HG03060 (cell line): ENCODE data around the gene LRP8.

Source experiments
- ATAC-seq: cut with Tn5 transposase; IDR thresholded peaks from one replicate; pipeline ENCODE4 v1.9.1; 2021; ENCODE audit warnings: low read depth, moderate number of reproducible peaks; ENCODE audit not compliant: unreplicated experiment

The LRP8 gene

DNA sequence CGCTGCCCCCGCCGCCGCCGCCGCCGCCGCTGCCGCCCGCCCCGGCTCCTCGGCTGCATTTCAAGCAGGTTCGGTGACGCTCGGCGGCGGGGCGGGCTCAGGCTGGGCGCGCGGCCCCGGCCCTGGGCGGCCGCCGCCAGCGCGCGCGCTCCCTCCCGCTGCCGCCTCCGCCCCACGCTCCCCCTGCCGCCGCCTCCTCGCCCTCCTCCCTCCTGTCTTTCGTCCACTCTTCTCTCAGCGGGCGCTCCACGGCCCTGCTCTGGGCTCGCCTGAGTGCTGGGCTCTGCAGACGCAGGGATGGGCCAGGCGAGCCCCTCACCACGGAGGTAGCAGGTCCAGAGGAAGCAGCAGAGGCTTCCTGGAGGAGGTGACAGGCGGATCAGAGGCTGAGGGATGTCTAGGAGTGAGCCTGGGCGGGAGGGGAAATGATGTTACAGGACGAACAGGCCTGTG is at the start of gene LRP8:
LRP8 (minus strand) TSS at position 62 of the 453 bp plus-strand sequence. CDS start 158 bp downstream, outside the sequence.
- ATAC-seq: no peak

- ATAC-seq: no peak
Observed at GRCh38 chr1:53377438-53377841, 49.6 kb upstream of the LRP8 start.

DNA sequence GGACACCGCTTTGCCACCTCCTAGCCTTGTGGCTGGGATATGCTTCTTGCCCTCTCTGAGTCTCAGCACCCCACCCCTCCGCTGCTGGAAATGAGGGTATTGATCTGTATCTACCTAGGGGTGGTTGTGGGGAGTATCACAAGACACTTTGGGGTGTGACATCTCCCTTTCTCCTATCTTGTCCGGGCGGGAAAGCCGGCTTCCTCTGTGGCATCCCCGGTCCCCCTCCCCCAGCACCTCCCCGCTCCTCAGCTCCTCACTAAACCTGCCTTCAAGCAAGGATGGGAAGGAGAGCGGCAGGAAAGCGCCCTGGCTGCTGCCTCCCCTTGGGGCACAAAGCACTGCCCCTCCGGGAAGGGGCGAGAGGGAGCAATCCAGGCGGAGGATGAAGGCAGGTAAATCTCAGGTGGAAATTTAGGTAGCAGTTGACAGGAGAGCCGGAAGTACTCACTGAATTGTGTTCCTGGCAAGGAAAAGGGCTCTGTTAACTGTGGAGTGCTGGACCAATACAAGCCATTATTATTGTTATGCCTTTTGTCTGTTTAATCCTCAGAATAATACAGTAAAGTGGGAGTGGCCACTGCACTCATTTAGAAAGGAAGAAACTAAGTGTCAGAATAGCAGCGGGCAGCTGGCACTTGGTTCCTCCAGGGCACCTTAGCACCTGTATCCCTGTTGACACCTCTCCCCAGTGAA is 49.0 kb upstream of the LRP8 start:
- ATAC-seq: no peak

DNA sequence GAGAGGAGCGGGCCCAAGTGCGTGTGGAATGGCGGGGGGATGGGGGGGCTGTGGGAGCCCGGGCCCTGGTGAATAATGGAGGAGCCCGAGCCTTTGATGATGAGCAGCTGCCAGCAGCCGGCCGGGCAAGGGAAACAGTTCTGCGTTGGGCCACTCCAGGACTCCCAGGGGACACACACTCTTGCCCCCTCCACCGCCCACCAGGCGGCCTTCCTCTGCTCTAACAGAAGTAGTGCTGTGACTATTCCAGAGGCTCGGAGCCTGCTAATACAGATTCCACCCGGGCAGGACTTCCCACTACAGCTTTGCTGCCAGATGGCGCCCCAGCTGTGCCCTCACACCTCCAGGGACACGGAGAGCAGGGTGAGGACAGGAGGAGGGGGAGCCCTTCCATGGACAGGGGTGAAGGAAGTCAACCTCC is 48.2 kb upstream of the LRP8 start:
- ATAC-seq: no peak

DNA sequence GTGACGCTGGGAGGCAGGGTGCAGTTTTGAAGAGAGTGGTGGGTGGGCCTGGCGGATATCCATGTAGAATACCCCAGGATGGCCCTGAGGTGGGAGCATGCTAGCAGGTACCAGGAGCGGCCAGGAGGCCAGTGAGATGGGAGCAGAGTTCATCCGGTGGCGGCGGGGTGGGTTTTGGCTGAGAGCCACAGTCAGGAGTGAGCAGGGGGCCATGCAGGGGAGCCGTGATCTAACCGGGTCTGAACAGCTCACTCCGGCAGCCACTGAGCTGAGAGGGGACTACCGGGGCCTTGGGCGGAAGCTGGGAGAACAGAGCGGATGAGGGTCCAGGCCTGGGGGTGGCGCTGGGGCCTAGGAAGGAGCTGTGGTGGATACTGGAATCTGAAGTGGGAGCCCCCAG is 47.6 kb upstream of the LRP8 start:
- no peak for ATAC-seq

DNA sequence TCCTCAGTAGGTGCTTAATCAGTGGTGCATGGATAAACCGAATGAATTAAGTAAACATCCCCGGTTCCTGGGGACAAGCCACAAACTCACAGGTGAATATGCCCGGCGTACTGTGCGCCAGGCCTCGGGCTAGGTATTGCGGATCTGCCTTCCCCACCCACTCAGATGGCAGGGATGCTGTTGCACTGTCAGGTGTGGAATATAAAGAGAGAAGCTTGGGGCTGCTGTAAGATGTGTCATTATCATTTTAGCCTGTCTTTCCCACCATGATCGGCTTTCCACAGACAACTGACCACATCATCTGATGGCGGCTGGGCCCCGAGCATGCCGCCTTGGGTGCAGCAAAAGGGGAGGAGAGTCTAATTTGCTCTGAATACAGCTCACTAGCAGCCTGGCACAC is 45.4 kb upstream of the LRP8 start:
- ATAC-seq: no peak

- no peak for ATAC-seq
Observed at GRCh38 chr1:53372501-53372951, 44.7 kb upstream of the LRP8 start.

DNA sequence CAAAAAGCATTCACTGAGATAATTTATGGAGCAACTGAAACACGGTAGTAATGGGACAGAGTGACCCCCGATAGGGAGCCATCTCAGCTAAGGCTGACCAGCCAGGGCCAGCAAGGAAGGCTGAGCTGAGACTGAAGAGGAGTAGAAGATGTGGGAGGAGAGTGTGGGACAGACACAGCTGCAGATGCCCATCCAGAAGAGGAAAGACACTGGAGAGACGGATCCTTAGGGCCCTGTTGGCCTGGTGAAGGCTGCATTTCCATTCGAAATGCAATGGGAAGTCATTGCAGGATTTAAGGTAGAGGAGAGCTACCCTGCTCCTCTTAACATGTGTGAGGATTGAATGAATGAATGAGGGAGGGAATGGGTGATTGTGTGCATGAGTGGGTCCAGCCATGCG is 44.0 kb upstream of the LRP8 start:
- no peak for ATAC-seq

- no peak for ATAC-seq
Observed at GRCh38 chr1:53371121-53371666, 43.3 kb upstream of the LRP8 start.

DNA sequence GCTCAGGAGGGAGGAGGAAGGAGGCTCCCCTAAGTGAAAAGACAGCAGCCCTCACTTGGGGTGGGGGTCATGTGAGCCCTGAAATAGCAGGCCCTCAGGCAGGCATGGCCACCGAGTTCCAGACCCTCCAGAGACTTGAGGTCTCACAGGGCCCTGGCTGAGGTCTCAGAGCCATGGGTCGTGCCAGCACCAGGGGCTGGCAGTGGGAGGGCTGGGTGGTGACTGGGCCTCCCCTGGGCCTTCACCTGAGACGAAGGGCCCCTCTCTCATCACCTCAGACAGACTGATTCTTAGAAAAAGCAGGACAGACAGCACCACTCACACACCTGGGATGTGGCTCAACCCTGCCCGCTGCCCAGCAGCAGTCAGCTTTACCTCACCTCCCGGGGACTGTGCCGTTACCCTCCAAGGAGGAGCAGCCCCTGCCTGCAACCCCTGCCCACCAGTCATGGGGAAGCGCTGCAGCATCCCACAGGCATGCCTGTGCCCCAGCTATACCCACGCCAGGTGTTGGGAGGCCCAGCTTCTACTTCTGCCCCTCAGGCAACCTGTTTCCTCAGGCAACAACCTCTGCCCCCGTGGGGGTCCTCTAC is 42.6 kb upstream of the LRP8 start:
- ATAC-seq: no peak

DNA sequence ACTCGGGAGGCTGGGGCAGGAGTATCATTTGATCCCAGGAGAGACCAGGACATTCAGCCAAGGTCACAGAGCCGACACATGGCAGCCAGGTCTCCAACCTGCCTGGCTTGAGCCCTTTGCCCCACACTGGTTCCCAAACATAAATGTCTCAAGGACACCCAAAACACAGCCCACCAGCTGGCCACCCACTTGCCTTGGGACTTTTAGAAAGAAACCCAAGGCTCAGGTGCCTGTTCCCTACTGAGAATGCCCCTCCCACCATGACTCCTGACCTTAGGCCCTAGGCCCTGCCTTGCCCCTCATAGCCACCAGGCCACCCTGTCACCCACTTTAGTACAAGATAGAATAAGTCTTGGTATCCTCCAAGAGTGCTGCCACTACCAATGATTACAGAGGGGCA is 41.9 kb upstream of the LRP8 start:
- no peak for ATAC-seq

- ATAC-seq: no peak
Observed at GRCh38 chr1:53369034-53369750, 41.3 kb upstream of the LRP8 start.

DNA sequence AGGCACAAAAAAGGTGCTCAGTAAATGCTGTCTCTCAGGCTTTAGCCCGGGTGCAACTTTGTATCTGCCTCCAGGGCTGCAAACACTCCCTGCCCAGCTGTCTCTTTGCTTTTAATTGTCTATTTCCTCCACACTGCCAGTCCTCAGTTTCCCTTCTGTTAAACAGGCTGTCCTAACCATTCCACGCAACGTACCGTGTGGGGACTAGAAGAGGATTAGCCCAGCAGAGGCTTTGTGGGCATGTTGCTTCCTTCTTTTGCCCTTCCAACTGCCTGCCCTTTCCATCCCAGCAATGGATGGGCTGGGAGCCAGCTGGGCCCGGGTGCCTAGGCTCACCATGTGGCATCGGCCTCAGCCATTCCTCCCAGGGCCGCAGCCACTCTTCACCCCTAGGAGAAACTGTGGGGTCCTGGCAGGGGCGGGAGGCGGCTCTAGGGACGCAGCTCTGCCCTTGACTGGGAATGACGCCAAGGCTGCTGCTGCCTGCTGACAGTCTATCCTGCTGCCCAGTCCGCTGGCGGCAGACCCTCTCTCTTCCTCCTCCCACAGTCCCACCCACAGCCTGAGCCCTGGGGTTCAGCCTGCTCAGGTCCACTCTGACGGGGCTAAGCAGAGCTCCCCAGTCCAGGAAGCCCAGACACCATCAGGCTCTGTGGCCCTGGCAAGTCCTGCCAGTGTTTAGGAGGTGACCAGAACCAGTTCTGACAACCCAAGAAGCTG is 40.6 kb upstream of the LRP8 start:
- no peak for ATAC-seq

GRCh38 chr1:53367503-53368313 is 39.8 kb upstream of the LRP8 start:
- ATAC-seq: peak; percentile 68

DNA sequence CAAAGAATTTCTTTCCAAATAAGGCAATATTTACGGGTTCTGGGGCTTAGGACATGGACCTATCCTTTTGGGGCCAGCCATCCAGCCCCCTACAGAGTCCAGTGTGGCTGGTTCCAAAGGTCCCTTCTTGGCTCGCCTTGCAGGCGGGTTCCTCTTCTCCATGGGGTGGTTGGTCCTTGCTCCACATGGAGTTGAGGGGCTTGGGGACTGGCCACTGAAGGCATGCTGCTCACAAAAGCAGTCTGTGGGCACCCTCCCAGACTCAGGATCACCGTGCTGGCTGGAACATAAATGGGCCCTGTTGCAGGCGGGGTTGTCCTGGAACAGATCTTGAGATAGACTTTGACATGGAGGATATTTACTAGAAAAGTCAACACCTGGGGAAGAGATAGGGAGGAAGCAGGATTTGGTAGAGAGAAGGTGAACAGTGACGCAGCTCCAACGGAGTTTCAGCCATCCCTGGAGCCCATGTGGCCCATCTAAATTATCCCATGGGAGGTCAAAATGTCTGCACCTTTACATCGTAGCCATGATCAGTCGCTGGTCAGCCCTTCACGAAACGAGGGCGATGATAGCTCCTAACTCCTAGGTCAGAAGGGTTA is 39.1 kb upstream of the LRP8 start:
- ATAC-seq: no peak

GRCh38 chr1:53365437-53366063 is 37.7 kb upstream of the LRP8 start:
- ATAC-seq: no peak

- no peak for ATAC-seq
Observed at GRCh38 chr1:53362851-53363642, 35.2 kb upstream of the LRP8 start.

DNA sequence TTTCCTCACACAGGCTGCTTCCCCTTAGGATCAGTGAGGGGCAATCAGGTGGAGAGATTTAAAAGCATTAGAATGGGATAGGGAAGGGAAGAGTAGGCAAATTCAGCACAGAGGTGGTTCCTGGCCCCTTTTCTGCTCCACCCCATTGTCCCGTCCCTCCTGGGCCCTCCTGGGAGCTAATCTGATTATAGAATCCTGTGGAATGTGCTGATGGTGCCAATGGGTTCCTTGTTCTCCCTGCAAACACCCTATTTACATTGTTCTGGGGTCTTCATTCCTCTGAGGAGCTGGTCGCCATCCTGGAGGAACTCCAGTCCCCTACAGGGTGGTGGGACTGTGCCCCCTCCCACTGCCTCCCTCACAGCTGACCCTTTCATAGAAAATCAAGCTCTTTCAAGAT is 34.4 kb upstream of the LRP8 start:
- no peak for ATAC-seq
